Trophoblast cell (in vitro differentiated cells and primary cell): ENCODE measurements around the gene CBY2.

Source experiments
- DNase-seq, 2 donors: peaks; one replicate each; pipeline ENCODE4 v3.0.0-alpha.2; 2016
- H2AFZ ChIP-seq: 2 replicates; pipeline ENCODE4 v1.6.1; 2013; ENCODE audit warnings: low read length, moderate library complexity, mild to moderate bottlenecking; ENCODE audit not compliant: insufficient read depth, poor library complexity
- H2AK5ac ChIP-seq: 2 replicates; pipeline ENCODE4 v1.6.1; 2013; ENCODE audit warnings: mild to moderate bottlenecking, low read length
- H2BK120ac ChIP-seq: 2 replicates; pipeline ENCODE4 v1.6.1; 2013; ENCODE audit warnings: low read length, mild to moderate bottlenecking, moderate library complexity; ENCODE audit not compliant: insufficient read depth, poor library complexity
- H2BK12ac ChIP-seq: 2 replicates; pipeline ENCODE4 v1.6.1; 2013; ENCODE audit warnings: mild to moderate bottlenecking, low read length, moderate library complexity
- H2BK5ac ChIP-seq: 2 replicates; pipeline ENCODE4 v1.6.1; 2013; ENCODE audit warnings: low read length, low read depth, moderate library complexity, mild to moderate bottlenecking; ENCODE audit not compliant: poor library complexity
- H3K14ac ChIP-seq: 2 replicates; pipeline ENCODE4 v1.6.1; 2013; ENCODE audit warnings: mild to moderate bottlenecking, low read length
- H3K18ac ChIP-seq: 2 replicates; pipeline ENCODE4 v1.6.1; 2013; ENCODE audit warnings: mild to moderate bottlenecking, low read length
- H3K23ac ChIP-seq: 2 replicates; pipeline ENCODE4 v1.6.1; 2013; ENCODE audit warnings: low read length
- H3K27ac ChIP-seq: 2 replicates; pipeline ENCODE4 v1.5.1; 2013; ENCODE audit warnings: low read depth, mild to moderate bottlenecking, inconsistent platforms, low read length, moderate library complexity
- H3K27me3 ChIP-seq: 2 replicates; pipeline ENCODE4 v1.6.1; 2013; ENCODE audit warnings: inconsistent platforms, mild to moderate bottlenecking, low read length, moderate library complexity; ENCODE audit not compliant: insufficient read depth
- H3K36me3 ChIP-seq, 2 experiments: 1 replicate in 1 of 2; 2 replicates in 1 of 2; pipeline ENCODE4 v1.6.1; 2013; ENCODE audit warnings: low read length in 2 of 2, mild to moderate bottlenecking in 2 of 2, moderate library complexity in 1 of 2; ENCODE audit not compliant: insufficient read depth in 2 of 2, control insufficient read depth in 1 of 2
- H3K4ac ChIP-seq: 2 replicates; pipeline ENCODE4 v1.6.1; 2013; ENCODE audit warnings: low read depth, mild to moderate bottlenecking, low read length, moderate library complexity
- H3K4me1 ChIP-seq, 2 experiments: 1 replicate in 1 of 2; 2 replicates in 1 of 2; pipeline ENCODE4 v1.6.1; 2013; ENCODE audit warnings: low read length in 2 of 2, mild to moderate bottlenecking in 2 of 2, moderate library complexity in 1 of 2; ENCODE audit not compliant: insufficient read depth in 2 of 2, control insufficient read depth in 1 of 2
- H3K4me2 ChIP-seq: 2 replicates; pipeline ENCODE4 v1.6.1; 2013; ENCODE audit warnings: inconsistent platforms, mild to moderate bottlenecking, low read length, moderate library complexity
- H3K4me3 ChIP-seq: 2 replicates; pipeline ENCODE4 v1.5.1; 2013; ENCODE audit warnings: mild to moderate bottlenecking, low read depth, low read length, inconsistent platforms
- H3K79me1 ChIP-seq: one replicate; pipeline ENCODE4 v1.6.1; 2013; ENCODE audit warnings: low read length
- H3K79me2 ChIP-seq: 2 replicates; pipeline ENCODE4 v1.6.1; 2013; ENCODE audit warnings: low read length, mild to moderate bottlenecking; ENCODE audit not compliant: control insufficient read depth, insufficient read depth, poor library complexity
- H3K9ac ChIP-seq: 2 replicates; pipeline ENCODE4 v1.6.1; 2013; ENCODE audit warnings: mild to moderate bottlenecking, low read length
- H3K9me3 ChIP-seq: 2 replicates; pipeline ENCODE4 v1.6.1; 2013; ENCODE audit warnings: low read depth, mild to moderate bottlenecking, control low read depth, inconsistent platforms, low read length; ENCODE audit not compliant: insufficient read depth
- H4K12ac ChIP-seq: 2 replicates; pipeline ENCODE4 v1.6.1; 2013; ENCODE audit warnings: low read depth, mild to moderate bottlenecking, low read length, moderate library complexity
- H4K8ac ChIP-seq: 2 replicates; pipeline ENCODE4 v1.6.1; 2013; ENCODE audit warnings: low read depth, mild to moderate bottlenecking, low read length, moderate library complexity
- H4K91ac ChIP-seq: one replicate; pipeline ENCODE4 v1.6.1; 2013; ENCODE audit warnings: low read depth, mild to moderate bottlenecking, low read length, moderate library complexity
- WGBS: extraction: QIAGEN DNeasy Blood & Tissue Kit; methylation state at CpG from one replicate; pipeline ENCODE4 v1.1.7; 2013; ENCODE audit warnings: missing lambda C conversion rate; ENCODE audit not compliant: insufficient read length, insufficient coverage; ENCODE audit errors: extremely low coverage; 5-methylcytosine and 5-hydroxymethylcytosine counted together

CBY2 gene

DNA sequence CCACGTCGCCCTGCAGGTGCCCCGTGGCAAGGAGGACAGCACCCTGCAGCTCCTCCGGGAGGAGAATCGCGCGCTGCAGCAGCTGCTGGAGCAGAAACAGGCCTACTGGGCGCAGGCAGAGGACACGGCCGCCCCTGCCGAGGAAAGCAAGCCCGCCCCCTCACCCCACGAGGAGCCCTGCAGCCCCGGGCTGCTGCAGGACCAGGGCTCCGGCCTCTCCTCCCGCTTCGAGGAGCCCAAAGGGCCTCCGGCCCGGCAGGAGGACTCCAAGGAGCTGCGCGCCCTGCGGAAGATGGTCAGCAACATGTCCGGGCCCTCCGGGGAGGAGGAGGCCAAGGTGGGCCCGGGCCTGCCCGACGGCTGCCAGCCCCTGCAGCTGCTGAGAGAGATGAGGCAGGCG is 11.6 kb downstream of the CBY2 start:
- H2BK5ac ChIP-seq: no peak overlapping the region
- no peak overlapping the region for H2AFZ ChIP-seq
- H2AK5ac ChIP-seq: no peak overlapping the region
- WGBS: no CpG with 5 or more reads among the region's 28 CpGs
- no peak overlapping the region for H2BK120ac ChIP-seq
- no peak overlapping the region for H3K27ac ChIP-seq
- DNase-seq: no peak
- no peaks in the 10 kb centered on the region for H3K27me3 ChIP-seq
- H3K4me1 ChIP-seq: no peaks in the 10 kb centered on the region
- peaks cover 4% of the 10 kb centered on the region for H3K9me3 ChIP-seq
- H3K23ac ChIP-seq: no peak overlapping the region
- no peak overlapping the region for H3K14ac ChIP-seq
- H3K79me1 ChIP-seq: no peaks in the 10 kb centered on the region
- no peak overlapping the region for H4K8ac ChIP-seq
- H3K18ac ChIP-seq: no peak overlapping the region
- H3K4ac ChIP-seq: no peak overlapping the region
- H3K79me2 ChIP-seq: no peaks in the 10 kb centered on the region
- H3K4me2 ChIP-seq: no peak overlapping the region
- H3K4me3 ChIP-seq: no peak overlapping the region
- no peak overlapping the region for H3K9ac ChIP-seq
- H3K36me3 ChIP-seq: no peaks in the 10 kb centered on the region
- H2BK12ac ChIP-seq: no peak overlapping the region
- no peak overlapping the region for H4K12ac ChIP-seq
- no peak overlapping the region for H4K91ac ChIP-seq

GRCh38 chr13:45714170-45714569 is 12.1 kb downstream of the CBY2 start:
- no peaks in the 10 kb centered on the region for H3K79me2 ChIP-seq

GRCh38 chr13:45715351-45715750 is 13.2 kb downstream of the CBY2 start:
- Histone ChIP-seq H2BK5ac (no peak overlapping the region), H3K27ac (no peak overlapping the region), H3K23ac (no peak overlapping the region), H3K9me3 (peaks cover 4% of the 10 kb centered on the region), H3K14ac (no peak overlapping the region), H3K9ac (no peak overlapping the region), H3K79me2 (no peaks in the 10 kb centered on the region), H3K4me1 (no peaks in the 10 kb centered on the region), H3K79me1 (no peaks in the 10 kb centered on the region), H3K4ac (no peak overlapping the region), H4K8ac (no peak overlapping the region), H3K4me2 (no peak overlapping the region), H2BK120ac (no peak overlapping the region), H3K27me3 (no peaks in the 10 kb centered on the region), H2AFZ (no peak overlapping the region), H3K4me3 (no peak overlapping the region), H3K36me3 (no peaks in the 10 kb centered on the region), H4K12ac (no peak overlapping the region), H2AK5ac (no peak overlapping the region), H2BK12ac (no peak overlapping the region), H3K18ac (no peak overlapping the region), H4K91ac (no peak overlapping the region)
- DNase-seq: no peak
- WGBS: no CpG with 5 or more reads among the region's 3 CpGs

More at GRCh38 chr13:45714170-45714569, 12.1 kb downstream of the CBY2 start:
- Histone ChIP-seq H3K79me1 (no peaks in the 10 kb centered on the region), H3K4me2 (no peak overlapping the region), H2BK120ac (no peak overlapping the region), H4K8ac (no peak overlapping the region), H3K18ac (no peak overlapping the region), H3K36me3 (no peaks in the 10 kb centered on the region), H3K9me3 (peaks cover 4% of the 10 kb centered on the region), H2BK5ac (no peak overlapping the region), H3K27me3 (no peaks in the 10 kb centered on the region), H4K91ac (no peak overlapping the region), H3K9ac (no peak overlapping the region), H3K4ac (no peak overlapping the region), H2AK5ac (no peak overlapping the region), H2AFZ (no peak overlapping the region), H3K14ac (no peak overlapping the region), H3K27ac (no peak overlapping the region), H2BK12ac (no peak overlapping the region), H3K4me1 (no peaks in the 10 kb centered on the region), H3K23ac (no peak overlapping the region), H4K12ac (no peak overlapping the region), H3K4me3 (no peak overlapping the region)
- DNase-seq: no peak
- no CpG with 5 or more reads among the region's 18 CpGs for WGBS

DNA sequence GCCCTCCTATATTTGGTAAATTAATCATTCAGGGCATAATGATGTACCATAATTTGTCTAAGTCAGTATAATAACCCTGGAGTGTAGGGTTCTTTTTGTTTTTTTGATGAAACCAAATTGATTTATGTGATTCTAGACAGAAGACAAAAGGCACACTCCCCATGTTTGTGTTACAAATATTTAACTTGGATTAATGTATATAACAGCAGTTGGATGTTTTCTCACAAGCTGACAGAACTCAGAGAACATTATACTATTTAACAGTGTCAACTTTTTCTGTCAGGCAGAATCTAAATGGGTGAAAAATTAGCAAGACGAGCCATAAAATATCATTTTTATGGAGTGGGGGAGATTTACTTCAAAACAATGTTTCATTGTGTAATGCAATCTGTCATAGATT is 15.2 kb downstream of the CBY2 start:
- no peaks in the 10 kb centered on the region for H3K27me3 ChIP-seq
- no peak overlapping the region for H4K12ac ChIP-seq
- H3K27ac ChIP-seq: no peak overlapping the region
- H3K79me2 ChIP-seq: no peaks in the 10 kb centered on the region
- no peak overlapping the region for H4K8ac ChIP-seq
- H3K4ac ChIP-seq: no peak overlapping the region
- H3K36me3 ChIP-seq: no peaks in the 10 kb centered on the region
- H3K14ac ChIP-seq: no peak overlapping the region
- H3K18ac ChIP-seq: no peak overlapping the region
- H3K4me3 ChIP-seq: no peak overlapping the region
- WGBS: no CpG with 5 or more reads among the region's 1 CpG
- no peak overlapping the region for H2AFZ ChIP-seq
- no peaks in the 10 kb centered on the region for H3K79me1 ChIP-seq
- DNase-seq: no peak
- no peak overlapping the region for H2BK120ac ChIP-seq
- H3K9ac ChIP-seq: no peak overlapping the region
- no peaks in the 10 kb centered on the region for H3K4me1 ChIP-seq
- H3K9me3 ChIP-seq: peaks cover 4% of the 10 kb centered on the region
- H3K4me2 ChIP-seq: no peak overlapping the region
- no peak overlapping the region for H3K23ac ChIP-seq
- no peak overlapping the region for H2BK12ac ChIP-seq
- H2AK5ac ChIP-seq: no peak overlapping the region
- no peak overlapping the region for H2BK5ac ChIP-seq
- no peak overlapping the region for H4K91ac ChIP-seq
